HepG2 (cell line): ENCODE results near the gene TCEA3.

Experiments
- BCL6 ChIP-seq: IDR thresholded peaks from 2 replicates; pipeline ENCODE4 v1.6.1; 2016; ENCODE audit warnings: missing genetic modification reagents, missing compliant biosample characterization
- ZNF652 ChIP-seq: IDR thresholded peaks from 2 replicates; pipeline ENCODE4 v1.6.1; 2016; ENCODE audit warnings: low read depth, borderline replicate concordance

DNA sequence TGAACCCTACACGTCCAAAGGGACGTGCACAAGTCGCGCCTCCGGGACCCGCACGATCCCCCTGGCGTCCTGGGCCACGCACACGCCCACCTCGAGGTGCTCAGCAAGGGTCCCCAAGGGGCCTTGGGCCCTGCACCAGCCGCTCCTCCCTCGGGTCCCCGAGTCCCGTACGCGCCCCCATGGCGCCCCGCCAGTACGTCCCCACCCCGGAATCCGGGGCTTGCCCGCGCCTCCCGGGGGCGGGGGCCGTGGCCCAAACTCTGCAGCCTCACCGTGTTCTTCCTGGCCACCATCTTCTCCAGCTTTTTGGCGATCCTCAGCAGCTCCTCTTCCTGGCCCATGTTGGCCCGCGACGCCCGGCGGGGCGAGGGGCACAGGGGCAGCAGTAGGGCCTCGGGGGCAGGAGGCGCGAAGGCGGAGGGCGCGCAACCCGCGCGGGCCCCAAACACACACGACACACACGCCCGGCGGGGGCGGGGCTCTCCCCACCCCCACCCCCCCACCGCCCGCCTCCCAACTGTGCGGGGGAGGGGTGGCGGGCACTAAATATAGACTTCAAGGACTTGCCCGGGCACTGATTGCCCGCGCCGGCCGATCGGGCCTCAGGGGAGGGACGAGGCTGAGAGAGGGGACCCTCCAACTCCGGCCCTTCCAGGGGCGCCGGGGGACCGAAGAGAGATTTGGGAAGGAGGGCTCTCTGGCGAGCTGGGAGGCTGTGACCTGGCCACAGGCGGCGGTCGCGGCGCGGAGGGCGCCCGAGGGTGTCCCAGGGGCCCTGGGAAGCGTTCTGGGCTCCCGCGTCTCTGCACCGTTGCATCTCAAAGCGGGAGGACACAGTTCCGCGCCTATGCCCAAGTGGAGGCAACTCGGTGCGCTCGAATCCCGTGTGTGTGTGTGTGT lies at the start of gene TCEA3:
- TF ChIP-seq ZNF652 (CRISPR knock-in tag): no peak
- TF ChIP-seq BCL6: no peak
